H9 (cell line): ENCODE results near the gene VPREB3. TPM values are rescaled to one million over a fixed set of nuclear protein-coding genes. Genes with fewer than 3 reads are reported as not detected.

Experiments
- DNase-seq: peaks from one replicate; pipeline ENCODE4 v3.0.0-alpha.2; 2017
- H2AFZ ChIP-seq: one replicate; pipeline ENCODE4 v1.6.1; 2013; ENCODE audit warnings: mild to moderate bottlenecking, low read length, control low read depth, moderate library complexity
- H2AK5ac ChIP-seq: 2 replicates; pipeline ENCODE4 v1.6.1; 2013; ENCODE audit warnings: low read length, control low read depth, mixed read lengths; ENCODE audit not compliant: insufficient read length
- H2BK120ac ChIP-seq: one replicate; pipeline ENCODE4 v1.6.1; 2013; ENCODE audit warnings: low read depth, mild to moderate bottlenecking, low read length, control low read depth, inconsistent platforms; ENCODE audit not compliant: poor library complexity, severe bottlenecking
- H2BK12ac ChIP-seq: 2 replicates; pipeline ENCODE4 v1.6.1; 2013; ENCODE audit warnings: low read length, control low read depth, mixed read lengths, low read depth; ENCODE audit not compliant: insufficient read length
- H2BK15ac ChIP-seq: 2 replicates; pipeline ENCODE4 v1.6.1; 2013; ENCODE audit warnings: low read depth, low read length, control low read depth
- H2BK20ac ChIP-seq: one replicate; pipeline ENCODE4 v1.6.1; 2013; ENCODE audit warnings: low read depth, mild to moderate bottlenecking, low read length, control low read depth, inconsistent platforms; ENCODE audit not compliant: poor library complexity, severe bottlenecking
- H2BK5ac ChIP-seq: 2 replicates; pipeline ENCODE4 v1.6.1; 2013; ENCODE audit warnings: low read length, control low read depth, mixed read lengths; ENCODE audit not compliant: insufficient read length
- H3K14ac ChIP-seq: 2 replicates; pipeline ENCODE4 v1.6.1; 2013; ENCODE audit warnings: low read length, control low read depth; ENCODE audit not compliant: insufficient read depth
- H3K18ac ChIP-seq: 2 replicates; pipeline ENCODE4 v1.6.1; 2013; ENCODE audit warnings: low read depth, mild to moderate bottlenecking, mixed read lengths, low read length, control low read depth; ENCODE audit not compliant: insufficient read length
- H3K23ac ChIP-seq: 2 replicates; pipeline ENCODE4 v1.6.1; 2013; ENCODE audit warnings: low read length, control low read depth, mixed read lengths, low read depth; ENCODE audit not compliant: insufficient read length
- H3K23me2 ChIP-seq: 2 replicates; pipeline ENCODE4 v1.6.1; 2013; ENCODE audit warnings: low read depth, mild to moderate bottlenecking, mixed read lengths, low read length, control low read depth; ENCODE audit not compliant: insufficient read length, poor library complexity, severe bottlenecking
- H3K27ac ChIP-seq: 2 replicates; pipeline ENCODE4 v1.5.1; 2013; ENCODE audit warnings: low read length, control low read depth, mixed read lengths, low read depth; ENCODE audit not compliant: insufficient read length
- H3K27me3 ChIP-seq: 2 replicates; pipeline ENCODE4 v1.6.1; 2013; ENCODE audit warnings: low read length, control low read depth, inconsistent platforms; ENCODE audit not compliant: insufficient read depth
- H3K4ac ChIP-seq: 2 replicates; pipeline ENCODE4 v1.6.1; 2013; ENCODE audit warnings: low read depth, mild to moderate bottlenecking, control low read depth, inconsistent platforms, low read length, moderate library complexity
- H3K4me1 ChIP-seq: 2 replicates; pipeline ENCODE4 v1.6.1; 2013; ENCODE audit warnings: low read length, control low read depth, inconsistent platforms; ENCODE audit not compliant: insufficient read depth
- H3K4me2 ChIP-seq: 2 replicates; pipeline ENCODE4 v1.6.1; 2013; ENCODE audit warnings: low read length, control low read depth, mixed read lengths; ENCODE audit not compliant: insufficient read length, insufficient read depth
- H3K56ac ChIP-seq: 2 replicates; pipeline ENCODE4 v1.6.1; 2013; ENCODE audit warnings: low read depth, mild to moderate bottlenecking, mixed read lengths, low read length, control low read depth; ENCODE audit not compliant: insufficient read length
- H3K79me1 ChIP-seq: 2 replicates; pipeline ENCODE4 v1.6.1; 2013; ENCODE audit warnings: low read depth, mild to moderate bottlenecking, moderate library complexity, low read length, control low read depth, inconsistent platforms; ENCODE audit not compliant: insufficient read depth, poor library complexity, severe bottlenecking
- H3K79me2 ChIP-seq: 2 replicates; pipeline ENCODE4 v1.6.1; 2013; ENCODE audit warnings: low read length, control low read depth, inconsistent platforms; ENCODE audit not compliant: insufficient read depth
- H3K9ac ChIP-seq: 2 replicates; pipeline ENCODE4 v1.6.1; 2013; ENCODE audit warnings: low read length, control low read depth, mixed read lengths; ENCODE audit not compliant: insufficient read length; ENCODE audit errors: extremely low read depth
- H3K9me3 ChIP-seq: one replicate; pipeline ENCODE4 v1.6.1; 2013; ENCODE audit warnings: low read depth, low read length, inconsistent platforms; ENCODE audit not compliant: control insufficient read depth
- H3T11ph ChIP-seq: one replicate; pipeline ENCODE4 v1.6.1; 2013; ENCODE audit warnings: mild to moderate bottlenecking, low read length, control low read depth, inconsistent platforms
- H4K20me1 ChIP-seq: one replicate; pipeline ENCODE4 v1.6.1; 2013; ENCODE audit not compliant: control insufficient read depth, insufficient read length, insufficient read depth
- H4K5ac ChIP-seq: 2 replicates; pipeline ENCODE4 v1.6.1; 2013; ENCODE audit warnings: low read depth, mild to moderate bottlenecking, mixed read lengths, low read length, control low read depth; ENCODE audit not compliant: insufficient read length
- H4K8ac ChIP-seq: replicated peaks from 2 replicates; pipeline ENCODE4 v1.6.1; 2013; ENCODE audit warnings: low read length, control low read depth, mixed read lengths, low read depth; ENCODE audit not compliant: insufficient read length
- H4K91ac ChIP-seq: 2 replicates; pipeline ENCODE4 v1.6.1; 2013; ENCODE audit warnings: low read depth, mild to moderate bottlenecking, moderate library complexity, mixed read lengths, low read length, control low read depth; ENCODE audit not compliant: insufficient read length
- H3K27ac Mint-ChIP-seq, 3 experiments: 2 replicates in 2 of 3; 3 replicates in 1 of 3; pipeline ENCODE4 v1.8.0; 2020 to 2021; ENCODE audit warnings: mixed read lengths in 3 of 3, mild to moderate bottlenecking in 1 of 3, moderate library complexity in 1 of 3
- H3K27me3 Mint-ChIP-seq: 2 replicates; pipeline ENCODE4 v1.8.0; 2021; ENCODE audit warnings: low read depth, mild to moderate bottlenecking, moderate library complexity, mixed read lengths
- H3K36me3 Mint-ChIP-seq, 3 experiments: 2 replicates in 2 of 3; 3 replicates in 1 of 3; pipeline ENCODE4 v1.8.0; 2020 to 2021; ENCODE audit warnings: low read depth in 3 of 3, mixed read lengths in 3 of 3; ENCODE audit not compliant: insufficient read depth in 1 of 3
- H3K4me1 Mint-ChIP-seq, 2 experiments: 2 replicates each; pipeline ENCODE4 v1.8.0; 2020; ENCODE audit warnings: mixed read lengths in 2 of 2
- H3K4me3 Mint-ChIP-seq, 2 experiments: 2 replicates in 1 of 2; 3 replicates in 1 of 2; pipeline ENCODE4 v1.8.0; 2020 to 2021; ENCODE audit warnings: mild to moderate bottlenecking in 2 of 2, mixed read lengths in 2 of 2, moderate library complexity in 1 of 2
- H3K9me3 Mint-ChIP-seq, 2 experiments: 2 replicates in 1 of 2; 3 replicates in 1 of 2; pipeline ENCODE4 v1.8.0; 2020; ENCODE audit warnings: mild to moderate bottlenecking in 2 of 2, mixed read lengths in 2 of 2, moderate library complexity in 1 of 2
- CTCF ChIP-seq: fragments of 200-600 bp; sonication (generic); conservative IDR thresholded peaks from 3 replicates; pipeline ENCODE4 v1.8.0; 2021; ENCODE audit warnings: antibody characterized with exemption, mild to moderate bottlenecking
- WGBS: extraction: QIAGEN DNeasy Blood & Tissue Kit; methylation state at CpG from one replicate; pipeline ENCODE4 v1.1.7; 2013; ENCODE audit warnings: missing lambda C conversion rate, low lambda C conversion rate, mixed read lengths; ENCODE audit not compliant: insufficient read length; ENCODE audit errors: extremely low coverage; 5-methylcytosine and 5-hydroxymethylcytosine counted together
- total RNA-seq: library from RNA; stranded (reverse); gene quantifications from 2 replicates; pipeline ENCODE4 v1.2.1, GENCODE V29; 2021

The VPREB3 gene
- total RNA-seq, 1 experiment from 2014 or later: 0.50 TPM

GRCh38 chr22:23722724-23723123 is 31.5 kb downstream of the VPREB3 start:
- no peaks in the 10 kb centered on the region for H3K9me3 ChIP-seq
- no peak for TF ChIP-seq CTCF
- no peak overlapping the region for H2AFZ ChIP-seq
- no peaks in the 10 kb centered on the region for H3K79me2 ChIP-seq
- H4K20me1 ChIP-seq: no peaks in the 10 kb centered on the region
- no peak overlapping the region for H3T11ph ChIP-seq
- Mint-ChIP-seq H3K27me3 (peaks cover 11% of the 10 kb centered on the region), H3K4me1 (no peaks in the 10 kb centered on the region), H3K27ac (no peak overlapping the region), H3K36me3 (no peaks in the 10 kb centered on the region), H3K4me3 (no peak overlapping the region), H3K9me3 (no peaks in the 10 kb centered on the region)
- H2BK20ac ChIP-seq: no peak overlapping the region
- no peak for DNase-seq
- H2BK15ac ChIP-seq: no peak overlapping the region
- H3K18ac ChIP-seq: no peak overlapping the region
- WGBS: no CpG with 5 or more reads among the region's 2 CpGs
- no peak overlapping the region for H4K8ac ChIP-seq
- H2BK12ac ChIP-seq: no peak overlapping the region
- no peak overlapping the region for H2BK5ac ChIP-seq
- H3K4me2 ChIP-seq: no peak overlapping the region
- H2AK5ac ChIP-seq: no peak overlapping the region
- no peak overlapping the region for H3K9ac ChIP-seq
- no peak overlapping the region for H4K91ac ChIP-seq
- H3K4me1 ChIP-seq: no peaks in the 10 kb centered on the region
- H4K5ac ChIP-seq: no peak overlapping the region
- no peak overlapping the region for H2BK120ac ChIP-seq
- no peaks in the 10 kb centered on the region for H3K79me1 ChIP-seq
- no peaks in the 10 kb centered on the region for H3K27me3 ChIP-seq
- H3K4ac ChIP-seq: no peak overlapping the region
- H3K27ac ChIP-seq: no peak overlapping the region
- no peak overlapping the region for H3K56ac ChIP-seq
- H3K23me2 ChIP-seq: no peaks in the 10 kb centered on the region
- H3K14ac ChIP-seq: no peak overlapping the region
- H3K23ac ChIP-seq: no peak overlapping the region
